WTC11 (cell line): ENCODE measurements around the gene FEM1A.
"Not testable (repeated sequence)": the region's sequence is repeated elsewhere in the genome, so short reads cannot be mapped to it uniquely, and the experiment has no call there.

Source experiments
- CBFB ChIP-seq: sonication (generic); formaldehyde crosslinking; IDR thresholded peaks from 2 replicates; pipeline ENCODE4 v1.8.1; 2022; ENCODE audit warnings: mild to moderate bottlenecking, low read depth, missing genetic modification reagents
- CREB1 ChIP-seq: sonication (generic); formaldehyde crosslinking; IDR thresholded peaks from 2 replicates; pipeline ENCODE4 v1.8.0; 2023; ENCODE audit warnings: mild to moderate bottlenecking, missing genetic modification reagents
- GABPB1 ChIP-seq: sonication (generic); formaldehyde crosslinking; IDR thresholded peaks from 2 replicates; pipeline ENCODE4 v1.8.1; 2023; ENCODE audit warnings: mild to moderate bottlenecking, missing genetic modification reagents
- NFYB ChIP-seq: sonication (generic); formaldehyde crosslinking; conservative IDR thresholded peaks from 2 replicates; pipeline ENCODE4 v1.8.0; 2022; ENCODE audit warnings: low read depth, missing genetic modification reagents
- SMAD3 ChIP-seq: sonication (generic); formaldehyde crosslinking; IDR thresholded peaks from 2 replicates; pipeline ENCODE4 v1.8.0; 2022; ENCODE audit warnings: missing genetic modification reagents, mild to moderate bottlenecking, borderline replicate concordance
- SP1 ChIP-seq: sonication (generic); formaldehyde crosslinking; conservative IDR thresholded peaks from 2 replicates; pipeline ENCODE4 v1.8.1; 2022; ENCODE audit warnings: missing genetic modification reagents
- ZNF232 ChIP-seq: sonication (generic); formaldehyde crosslinking; IDR thresholded peaks from 2 replicates; pipeline ENCODE4 v1.8.0; 2022; ENCODE audit warnings: mild to moderate bottlenecking, missing genetic modification reagents
- ZNF263 ChIP-seq: sonication (generic); formaldehyde crosslinking; IDR thresholded peaks from 2 replicates; pipeline ENCODE4 v1.8.1; 2022; ENCODE audit warnings: low read depth, mild to moderate bottlenecking, moderate library complexity, missing genetic modification reagents
- TF ChIP-seq, protein P1 (sequence below): fragments of 200-600 bp; IDR thresholded peaks from 2 replicates; pipeline ENCODE4 v1.8.0; 2022; ENCODE audit warnings: antibody characterized with exemption
- TF ChIP-seq, protein P2 (sequence below): sonication (generic); formaldehyde crosslinking; IDR thresholded peaks from 2 replicates; pipeline ENCODE4 v1.8.0; 2023; ENCODE audit warnings: missing genetic modification reagents
- TF ChIP-seq, protein P3 (sequence below): sonication (generic); formaldehyde crosslinking; IDR thresholded peaks from 2 replicates; pipeline ENCODE4 v1.8.0; 2022; ENCODE audit warnings: missing genetic modification reagents
- TF ChIP-seq, protein P4 (sequence below): sonication (generic); formaldehyde crosslinking; conservative IDR thresholded peaks from 2 replicates; pipeline ENCODE4 v1.8.1; 2022; ENCODE audit warnings: mild to moderate bottlenecking, missing genetic modification reagents
- TF ChIP-seq, protein P5 (sequence below): sonication (generic); formaldehyde crosslinking; IDR thresholded peaks from 2 replicates; pipeline ENCODE4 v1.8.1; 2022; ENCODE audit warnings: low read depth, missing genetic modification reagents, borderline replicate concordance
- TF ChIP-seq, protein P6 (sequence below): sonication (generic); formaldehyde crosslinking; IDR thresholded peaks from 2 replicates; pipeline ENCODE4 v1.8.0; 2022; ENCODE audit warnings: mild to moderate bottlenecking, missing genetic modification reagents

DNA sequence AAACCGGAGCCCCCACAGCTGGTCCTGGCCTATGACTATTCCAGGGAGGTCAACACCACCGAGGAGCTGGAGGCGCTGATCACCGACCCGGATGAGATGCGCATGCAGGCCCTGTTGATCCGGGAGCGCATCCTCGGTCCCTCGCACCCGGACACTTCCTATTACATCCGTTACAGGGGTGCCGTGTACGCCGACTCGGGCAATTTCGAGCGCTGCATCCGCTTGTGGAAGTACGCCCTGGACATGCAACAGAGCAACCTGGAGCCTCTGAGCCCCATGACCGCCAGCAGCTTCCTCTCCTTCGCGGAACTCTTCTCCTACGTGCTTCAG, 1.3 kb downstream of the FEM1A start:
- TF ChIP-seq, protein P1, sequence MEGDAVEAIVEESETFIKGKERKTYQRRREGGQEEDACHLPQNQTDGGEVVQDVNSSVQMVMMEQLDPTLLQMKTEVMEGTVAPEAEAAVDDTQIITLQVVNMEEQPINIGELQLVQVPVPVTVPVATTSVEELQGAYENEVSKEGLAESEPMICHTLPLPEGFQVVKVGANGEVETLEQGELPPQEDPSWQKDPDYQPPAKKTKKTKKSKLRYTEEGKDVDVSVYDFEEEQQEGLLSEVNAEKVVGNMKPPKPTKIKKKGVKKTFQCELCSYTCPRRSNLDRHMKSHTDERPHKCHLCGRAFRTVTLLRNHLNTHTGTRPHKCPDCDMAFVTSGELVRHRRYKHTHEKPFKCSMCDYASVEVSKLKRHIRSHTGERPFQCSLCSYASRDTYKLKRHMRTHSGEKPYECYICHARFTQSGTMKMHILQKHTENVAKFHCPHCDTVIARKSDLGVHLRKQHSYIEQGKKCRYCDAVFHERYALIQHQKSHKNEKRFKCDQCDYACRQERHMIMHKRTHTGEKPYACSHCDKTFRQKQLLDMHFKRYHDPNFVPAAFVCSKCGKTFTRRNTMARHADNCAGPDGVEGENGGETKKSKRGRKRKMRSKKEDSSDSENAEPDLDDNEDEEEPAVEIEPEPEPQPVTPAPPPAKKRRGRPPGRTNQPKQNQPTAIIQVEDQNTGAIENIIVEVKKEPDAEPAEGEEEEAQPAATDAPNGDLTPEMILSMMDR, result not testable (repeated sequence)
- TF ChIP-seq CREB1 (CRISPR knock-in tag); ZNF263 (CRISPR knock-in tag); CBFB (CRISPR knock-in tag); SP1 (CRISPR knock-in tag); GABPB1; NFYB (CRISPR knock-in tag); SMAD3; ZNF232 (CRISPR knock-in tag): not testable (repeated sequence)
- TF ChIP-seq, protein P2, sequence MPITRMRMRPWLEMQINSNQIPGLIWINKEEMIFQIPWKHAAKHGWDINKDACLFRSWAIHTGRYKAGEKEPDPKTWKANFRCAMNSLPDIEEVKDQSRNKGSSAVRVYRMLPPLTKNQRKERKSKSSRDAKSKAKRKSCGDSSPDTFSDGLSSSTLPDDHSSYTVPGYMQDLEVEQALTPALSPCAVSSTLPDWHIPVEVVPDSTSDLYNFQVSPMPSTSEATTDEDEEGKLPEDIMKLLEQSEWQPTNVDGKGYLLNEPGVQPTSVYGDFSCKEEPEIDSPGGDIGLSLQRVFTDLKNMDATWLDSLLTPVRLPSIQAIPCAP (CRISPR knock-in tag), result not testable (repeated sequence)
- TF ChIP-seq, protein P3, sequence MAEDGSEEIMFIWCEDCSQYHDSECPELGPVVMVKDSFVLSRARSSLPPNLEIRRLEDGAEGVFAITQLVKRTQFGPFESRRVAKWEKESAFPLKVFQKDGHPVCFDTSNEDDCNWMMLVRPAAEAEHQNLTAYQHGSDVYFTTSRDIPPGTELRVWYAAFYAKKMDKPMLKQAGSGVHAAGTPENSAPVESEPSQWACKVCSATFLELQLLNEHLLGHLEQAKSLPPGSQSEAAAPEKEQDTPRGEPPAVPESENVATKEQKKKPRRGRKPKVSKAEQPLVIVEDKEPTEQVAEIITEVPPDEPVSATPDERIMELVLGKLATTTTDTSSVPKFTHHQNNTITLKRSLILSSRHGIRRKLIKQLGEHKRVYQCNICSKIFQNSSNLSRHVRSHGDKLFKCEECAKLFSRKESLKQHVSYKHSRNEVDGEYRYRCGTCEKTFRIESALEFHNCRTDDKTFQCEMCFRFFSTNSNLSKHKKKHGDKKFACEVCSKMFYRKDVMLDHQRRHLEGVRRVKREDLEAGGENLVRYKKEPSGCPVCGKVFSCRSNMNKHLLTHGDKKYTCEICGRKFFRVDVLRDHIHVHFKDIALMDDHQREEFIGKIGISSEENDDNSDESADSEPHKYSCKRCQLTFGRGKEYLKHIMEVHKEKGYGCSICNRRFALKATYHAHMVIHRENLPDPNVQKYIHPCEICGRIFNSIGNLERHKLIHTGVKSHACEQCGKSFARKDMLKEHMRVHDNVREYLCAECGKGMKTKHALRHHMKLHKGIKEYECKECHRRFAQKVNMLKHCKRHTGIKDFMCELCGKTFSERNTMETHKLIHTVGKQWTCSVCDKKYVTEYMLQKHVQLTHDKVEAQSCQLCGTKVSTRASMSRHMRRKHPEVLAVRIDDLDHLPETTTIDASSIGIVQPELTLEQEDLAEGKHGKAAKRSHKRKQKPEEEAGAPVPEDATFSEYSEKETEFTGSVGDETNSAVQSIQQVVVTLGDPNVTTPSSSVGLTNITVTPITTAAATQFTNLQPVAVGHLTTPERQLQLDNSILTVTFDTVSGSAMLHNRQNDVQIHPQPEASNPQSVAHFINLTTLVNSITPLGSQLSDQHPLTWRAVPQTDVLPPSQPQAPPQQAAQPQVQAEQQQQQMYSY (CRISPR knock-in tag), result not testable (repeated sequence)
- TF ChIP-seq, protein P4, sequence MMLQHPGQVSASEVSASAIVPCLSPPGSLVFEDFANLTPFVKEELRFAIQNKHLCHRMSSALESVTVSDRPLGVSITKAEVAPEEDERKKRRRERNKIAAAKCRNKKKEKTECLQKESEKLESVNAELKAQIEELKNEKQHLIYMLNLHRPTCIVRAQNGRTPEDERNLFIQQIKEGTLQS (CRISPR knock-in tag), result not testable (repeated sequence)
- TF ChIP-seq, protein P5, sequence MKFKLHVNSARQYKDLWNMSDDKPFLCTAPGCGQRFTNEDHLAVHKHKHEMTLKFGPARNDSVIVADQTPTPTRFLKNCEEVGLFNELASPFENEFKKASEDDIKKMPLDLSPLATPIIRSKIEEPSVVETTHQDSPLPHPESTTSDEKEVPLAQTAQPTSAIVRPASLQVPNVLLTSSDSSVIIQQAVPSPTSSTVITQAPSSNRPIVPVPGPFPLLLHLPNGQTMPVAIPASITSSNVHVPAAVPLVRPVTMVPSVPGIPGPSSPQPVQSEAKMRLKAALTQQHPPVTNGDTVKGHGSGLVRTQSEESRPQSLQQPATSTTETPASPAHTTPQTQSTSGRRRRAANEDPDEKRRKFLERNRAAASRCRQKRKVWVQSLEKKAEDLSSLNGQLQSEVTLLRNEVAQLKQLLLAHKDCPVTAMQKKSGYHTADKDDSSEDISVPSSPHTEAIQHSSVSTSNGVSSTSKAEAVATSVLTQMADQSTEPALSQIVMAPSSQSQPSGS (CRISPR knock-in tag), result not testable (repeated sequence)
- TF ChIP-seq, protein P6, sequence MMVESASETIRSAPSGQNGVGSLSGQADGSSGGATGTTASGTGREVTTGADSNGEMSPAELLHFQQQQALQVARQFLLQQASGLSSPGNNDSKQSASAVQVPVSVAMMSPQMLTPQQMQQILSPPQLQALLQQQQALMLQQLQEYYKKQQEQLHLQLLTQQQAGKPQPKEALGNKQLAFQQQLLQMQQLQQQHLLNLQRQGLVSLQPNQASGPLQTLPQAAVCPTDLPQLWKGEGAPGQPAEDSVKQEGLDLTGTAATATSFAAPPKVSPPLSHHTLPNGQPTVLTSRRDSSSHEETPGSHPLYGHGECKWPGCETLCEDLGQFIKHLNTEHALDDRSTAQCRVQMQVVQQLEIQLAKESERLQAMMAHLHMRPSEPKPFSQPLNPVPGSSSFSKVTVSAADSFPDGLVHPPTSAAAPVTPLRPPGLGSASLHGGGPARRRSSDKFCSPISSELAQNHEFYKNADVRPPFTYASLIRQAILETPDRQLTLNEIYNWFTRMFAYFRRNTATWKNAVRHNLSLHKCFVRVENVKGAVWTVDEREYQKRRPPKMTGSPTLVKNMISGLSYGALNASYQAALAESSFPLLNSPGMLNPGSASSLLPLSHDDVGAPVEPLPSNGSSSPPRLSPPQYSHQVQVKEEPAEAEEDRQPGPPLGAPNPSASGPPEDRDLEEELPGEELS, result not testable (repeated sequence)
